NCI-H2029 treated with DMSO at 0.1 percent for 48 hours (cell line): Measurements from ENCODE around the gene SORCS2.

ENCODE experiments used
- DNase-seq: peaks from one replicate; lab custom pipeline; 2025; lab: John Stamatoyannopoulos, UW

SORCS2 gene

GRCh38 chr4:7304436-7304835, 112.1 kb downstream of the SORCS2 start:
- DNase-seq: no peak

- DNase-seq: no peak
These were observed 114.0 kb downstream of the SORCS2 start for GRCh38 chr4:7306021-7306965.

GRCh38 chr4:7306986-7307385, 114.6 kb downstream of the SORCS2 start:
- no peak for DNase-seq

- DNase-seq: no peak
These were observed 115.2 kb downstream of the SORCS2 start for GRCh38 chr4:7307394-7308099.

- no peak for DNase-seq
These were observed 116.8 kb downstream of the SORCS2 start for GRCh38 chr4:7309181-7309580.

- DNase-seq: no peak
These were observed 117.5 kb downstream of the SORCS2 start for GRCh38 chr4:7309636-7310390.

- no peak for DNase-seq
These were observed 118.1 kb downstream of the SORCS2 start for GRCh38 chr4:7310451-7310850.

GRCh38 chr4:7311205-7311604, 118.9 kb downstream of the SORCS2 start:
- DNase-seq: no peak

GRCh38 chr4:7312691-7313090, 120.4 kb downstream of the SORCS2 start:
- no peak for DNase-seq

GRCh38 chr4:7313347-7313811, 121.0 kb downstream of the SORCS2 start:
- no peak for DNase-seq

- no peak for DNase-seq
These were observed 121.7 kb downstream of the SORCS2 start for GRCh38 chr4:7313991-7314390.

GRCh38 chr4:7315286-7315685, 122.9 kb downstream of the SORCS2 start:
- DNase-seq: no peak

- no peak for DNase-seq
These were observed 123.6 kb downstream of the SORCS2 start for GRCh38 chr4:7315935-7316334.

- DNase-seq: no peak
These were observed 126.7 kb downstream of the SORCS2 start for GRCh38 chr4:7319024-7319423.

- DNase-seq: no peak
These were observed 128.0 kb downstream of the SORCS2 start for GRCh38 chr4:7320206-7320797.

GRCh38 chr4:7322166-7322991, 130.0 kb downstream of the SORCS2 start:
- no peak for DNase-seq

- DNase-seq: no peak
These were observed 131.1 kb downstream of the SORCS2 start for GRCh38 chr4:7323461-7323871.

- DNase-seq: no peak
These were observed 131.7 kb downstream of the SORCS2 start for GRCh38 chr4:7323872-7324650.

GRCh38 chr4:7324651-7325121, 132.3 kb downstream of the SORCS2 start:
- no peak for DNase-seq

GRCh38 chr4:7325541-7325940, 133.2 kb downstream of the SORCS2 start:
- no peak for DNase-seq
